ENCODE data around the gene PSME1. TPM values are rescaled to one million over a fixed set of nuclear protein-coding genes. Genes with fewer than 3 reads are reported as not detected.

The PSME1 gene
- total and polyA plus RNA-seq, 2 of the 13 experiments (the other 11 are each of a cell fraction or from before 2014, with no cell fraction given) = 159 to 608 TPM

DNA sequence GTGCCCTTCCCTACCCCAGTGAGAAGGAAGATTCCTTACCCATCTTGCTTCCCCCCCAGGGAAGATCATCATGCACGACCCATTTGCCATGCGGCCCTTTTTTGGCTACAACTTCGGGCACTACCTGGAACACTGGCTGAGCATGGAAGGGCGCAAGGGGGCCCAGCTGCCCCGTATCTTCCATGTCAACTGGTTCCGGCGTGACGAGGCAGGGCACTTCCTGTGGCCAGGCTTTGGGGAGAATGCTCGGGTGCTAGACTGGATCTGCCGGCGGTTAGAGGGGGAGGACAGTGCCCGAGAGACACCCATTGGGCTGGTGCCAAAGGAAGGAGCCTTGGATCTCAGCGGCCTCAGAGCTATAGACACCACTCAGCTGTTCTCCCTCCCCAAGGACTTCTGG lies 32.5 kb upstream of the PSME1 start (continued):
- TF ChIP-seq, protein P1, sequence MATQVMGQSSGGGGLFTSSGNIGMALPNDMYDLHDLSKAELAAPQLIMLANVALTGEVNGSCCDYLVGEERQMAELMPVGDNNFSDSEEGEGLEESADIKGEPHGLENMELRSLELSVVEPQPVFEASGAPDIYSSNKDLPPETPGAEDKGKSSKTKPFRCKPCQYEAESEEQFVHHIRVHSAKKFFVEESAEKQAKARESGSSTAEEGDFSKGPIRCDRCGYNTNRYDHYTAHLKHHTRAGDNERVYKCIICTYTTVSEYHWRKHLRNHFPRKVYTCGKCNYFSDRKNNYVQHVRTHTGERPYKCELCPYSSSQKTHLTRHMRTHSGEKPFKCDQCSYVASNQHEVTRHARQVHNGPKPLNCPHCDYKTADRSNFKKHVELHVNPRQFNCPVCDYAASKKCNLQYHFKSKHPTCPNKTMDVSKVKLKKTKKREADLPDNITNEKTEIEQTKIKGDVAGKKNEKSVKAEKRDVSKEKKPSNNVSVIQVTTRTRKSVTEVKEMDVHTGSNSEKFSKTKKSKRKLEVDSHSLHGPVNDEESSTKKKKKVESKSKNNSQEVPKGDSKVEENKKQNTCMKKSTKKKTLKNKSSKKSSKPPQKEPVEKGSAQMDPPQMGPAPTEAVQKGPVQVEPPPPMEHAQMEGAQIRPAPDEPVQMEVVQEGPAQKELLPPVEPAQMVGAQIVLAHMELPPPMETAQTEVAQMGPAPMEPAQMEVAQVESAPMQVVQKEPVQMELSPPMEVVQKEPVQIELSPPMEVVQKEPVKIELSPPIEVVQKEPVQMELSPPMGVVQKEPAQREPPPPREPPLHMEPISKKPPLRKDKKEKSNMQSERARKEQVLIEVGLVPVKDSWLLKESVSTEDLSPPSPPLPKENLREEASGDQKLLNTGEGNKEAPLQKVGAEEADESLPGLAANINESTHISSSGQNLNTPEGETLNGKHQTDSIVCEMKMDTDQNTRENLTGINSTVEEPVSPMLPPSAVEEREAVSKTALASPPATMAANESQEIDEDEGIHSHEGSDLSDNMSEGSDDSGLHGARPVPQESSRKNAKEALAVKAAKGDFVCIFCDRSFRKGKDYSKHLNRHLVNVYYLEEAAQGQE (IDR thresholded peaks at IDR 0.05; ENCODE audit: borderline replicate concordance in 1 of 2, low read depth in 1 of 2, low read length in 2 of 2) = no peak
- TF ChIP-seq SIN3B (IDR thresholded peaks at IDR 0.05; ENCODE audit: low read length) (no peak), ZSCAN30 (CRISPR knock-in tag; IDR thresholded peaks at IDR 0.05) (no peak), ZSCAN25 (CRISPR knock-in tag; IDR thresholded peaks at IDR 0.05) (no peak), ZNF225 (CRISPR knock-in tag; IDR thresholded peaks at IDR 0.05) (peak; percentile 52; the same call in 1 of the 2 replicates), THAP9 (CRISPR knock-in tag; IDR thresholded peaks at IDR 0.05; ENCODE audit: borderline replicate concordance) (peak; percentile 20), HIVEP1 (CRISPR knock-in tag; IDR thresholded peaks at IDR 0.05) (peak; percentile 83; the same call in 1 of the 2 replicates), NFRKB (IDR thresholded peaks at IDR 0.05) (no peak), MXD1 (CRISPR knock-in tag; IDR thresholded peaks at IDR 0.05) (no peak), HOXA5 (CRISPR knock-in tag; IDR thresholded peaks at IDR 0.05) (no peak), ERF (CRISPR knock-in tag; IDR thresholded peaks at IDR 0.05) (no peak)
- TF ChIP-seq, protein P2, sequence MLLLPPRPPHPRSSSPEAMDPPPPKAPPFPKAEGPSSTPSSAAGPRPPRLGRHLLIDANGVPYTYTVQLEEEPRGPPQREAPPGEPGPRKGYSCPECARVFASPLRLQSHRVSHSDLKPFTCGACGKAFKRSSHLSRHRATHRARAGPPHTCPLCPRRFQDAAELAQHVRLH (CRISPR knock-in tag; IDR thresholded peaks at IDR 0.05; ENCODE audit: borderline replicate concordance, low read depth) = no peak
- TF ChIP-seq, protein P3, sequence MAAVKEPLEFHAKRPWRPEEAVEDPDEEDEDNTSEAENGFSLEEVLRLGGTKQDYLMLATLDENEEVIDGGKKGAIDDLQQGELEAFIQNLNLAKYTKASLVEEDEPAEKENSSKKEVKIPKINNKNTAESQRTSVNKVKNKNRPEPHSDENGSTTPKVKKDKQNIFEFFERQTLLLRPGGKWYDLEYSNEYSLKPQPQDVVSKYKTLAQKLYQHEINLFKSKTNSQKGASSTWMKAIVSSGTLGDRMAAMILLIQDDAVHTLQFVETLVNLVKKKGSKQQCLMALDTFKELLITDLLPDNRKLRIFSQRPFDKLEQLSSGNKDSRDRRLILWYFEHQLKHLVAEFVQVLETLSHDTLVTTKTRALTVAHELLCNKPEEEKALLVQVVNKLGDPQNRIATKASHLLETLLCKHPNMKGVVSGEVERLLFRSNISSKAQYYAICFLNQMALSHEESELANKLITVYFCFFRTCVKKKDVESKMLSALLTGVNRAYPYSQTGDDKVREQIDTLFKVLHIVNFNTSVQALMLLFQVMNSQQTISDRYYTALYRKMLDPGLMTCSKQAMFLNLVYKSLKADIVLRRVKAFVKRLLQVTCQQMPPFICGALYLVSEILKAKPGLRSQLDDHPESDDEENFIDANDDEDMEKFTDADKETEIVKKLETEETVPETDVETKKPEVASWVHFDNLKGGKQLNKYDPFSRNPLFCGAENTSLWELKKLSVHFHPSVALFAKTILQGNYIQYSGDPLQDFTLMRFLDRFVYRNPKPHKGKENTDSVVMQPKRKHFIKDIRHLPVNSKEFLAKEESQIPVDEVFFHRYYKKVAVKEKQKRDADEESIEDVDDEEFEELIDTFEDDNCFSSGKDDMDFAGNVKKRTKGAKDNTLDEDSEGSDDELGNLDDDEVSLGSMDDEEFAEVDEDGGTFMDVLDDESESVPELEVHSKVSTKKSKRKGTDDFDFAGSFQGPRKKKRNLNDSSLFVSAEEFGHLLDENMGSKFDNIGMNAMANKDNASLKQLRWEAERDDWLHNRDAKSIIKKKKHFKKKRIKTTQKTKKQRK (IDR thresholded peaks at IDR 0.05; ENCODE audit: low read length) = no peak
- TF ChIP-seq, protein P4, sequence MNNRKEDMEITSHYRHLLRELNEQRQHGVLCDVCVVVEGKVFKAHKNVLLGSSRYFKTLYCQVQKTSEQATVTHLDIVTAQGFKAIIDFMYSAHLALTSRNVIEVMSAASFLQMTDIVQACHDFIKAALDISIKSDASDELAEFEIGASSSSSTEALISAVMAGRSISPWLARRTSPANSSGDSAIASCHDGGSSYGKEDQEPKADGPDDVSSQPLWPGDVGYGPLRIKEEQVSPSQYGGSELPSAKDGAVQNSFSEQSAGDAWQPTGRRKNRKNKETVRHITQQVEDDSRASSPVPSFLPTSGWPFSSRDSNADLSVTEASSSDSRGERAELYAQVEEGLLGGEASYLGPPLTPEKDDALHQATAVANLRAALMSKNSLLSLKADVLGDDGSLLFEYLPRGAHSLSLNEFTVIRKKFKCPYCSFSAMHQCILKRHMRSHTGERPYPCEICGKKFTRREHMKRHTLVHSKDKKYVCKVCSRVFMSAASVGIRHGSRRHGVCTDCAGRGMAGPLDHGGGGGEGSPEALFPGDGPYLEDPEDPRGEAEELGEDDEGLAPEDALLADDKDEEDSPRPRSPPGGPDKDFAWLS (CRISPR knock-in tag; IDR thresholded peaks at IDR 0.05; ENCODE audit: borderline replicate concordance) = no peak

All from HepG2 (cell line).